GM18867 (cell line): Measurements from ENCODE around the gene ADGRG6.

Experiments
- ATAC-seq: cut with Tn5 transposase; IDR thresholded peaks from one replicate; pipeline ENCODE4 v1.9.1; 2021; ENCODE audit warnings: mild to moderate bottlenecking, moderate library complexity; ENCODE audit not compliant: unreplicated experiment

The ADGRG6 gene

DNA sequence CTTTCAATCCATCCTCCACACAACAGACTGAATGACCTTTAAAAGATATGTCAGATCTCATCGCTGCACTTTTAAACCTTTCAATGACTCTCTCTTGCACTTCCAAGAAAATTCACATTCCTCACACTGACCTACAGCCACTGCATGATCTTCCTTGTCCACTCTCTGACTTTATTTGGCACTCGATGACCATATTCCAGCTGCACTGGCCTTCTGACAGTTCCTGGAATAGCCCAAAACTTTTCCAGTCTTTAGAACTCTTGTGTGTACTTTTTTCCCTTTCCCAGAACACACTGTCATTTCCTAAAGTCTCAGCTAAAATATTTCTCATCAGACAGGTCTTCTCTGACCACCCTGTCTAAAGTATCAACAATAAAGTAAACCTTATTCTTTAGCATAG lies 174.6 kb downstream of the ADGRG6 start:
- no peak for ATAC-seq

- ATAC-seq, result peak; percentile 53
Measured at GRCh38 chr6:142478117-142478516, 176.3 kb downstream of the ADGRG6 start.

GRCh38 chr6:142481466-142481865 lies 179.7 kb downstream of the ADGRG6 start:
- no peak for ATAC-seq

DNA sequence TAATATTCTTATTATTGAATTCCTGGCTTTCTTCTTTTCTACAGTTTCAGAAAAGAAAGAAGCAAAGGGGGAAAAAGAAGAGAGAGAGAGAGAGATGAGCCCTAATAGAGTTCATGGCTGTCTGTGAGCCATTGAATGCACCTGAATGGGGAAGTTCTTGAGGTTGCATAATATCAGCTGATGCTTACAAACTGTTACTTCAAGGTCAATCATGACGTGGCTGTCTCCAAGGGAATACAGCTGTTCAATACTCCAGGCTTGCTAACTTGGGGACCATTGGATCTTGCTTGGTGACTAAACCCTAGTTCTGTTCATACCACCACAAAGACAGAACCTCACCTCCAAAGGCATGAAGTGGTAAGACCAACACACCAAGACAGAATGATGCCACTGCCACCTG lies 180.4 kb downstream of the ADGRG6 start:
- ATAC-seq, result no peak

DNA sequence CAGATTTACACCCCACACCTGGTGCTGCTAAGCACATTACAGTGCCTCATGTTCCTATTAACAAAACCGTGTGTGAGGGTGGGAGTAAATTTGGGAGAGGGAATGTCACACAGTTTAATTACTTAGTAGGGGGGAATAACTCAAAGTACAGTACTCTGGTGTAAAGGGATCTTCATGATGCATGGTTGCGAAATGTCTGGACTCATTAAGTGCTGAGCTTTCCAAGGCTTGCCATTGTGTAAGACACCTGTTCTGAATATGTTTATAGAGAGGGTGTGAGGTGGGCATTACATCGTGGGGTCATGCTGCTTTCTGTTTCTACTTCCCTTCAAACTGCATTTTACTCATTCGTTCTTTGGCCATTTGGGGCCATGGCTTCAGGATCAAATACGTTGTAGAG lies 181.2 kb downstream of the ADGRG6 start:
- no peak for ATAC-seq

- no peak for ATAC-seq
Measured at GRCh38 chr6:142485256-142485655, 183.4 kb downstream of the ADGRG6 start.

- no peak for ATAC-seq
Measured at GRCh38 chr6:142489722-142490610, 188.2 kb downstream of the ADGRG6 start.
